HepG2 (cell line): Measurements from ENCODE around the gene CBFA2T2.

ENCODE experiments used
- CTCF ChIP-seq: sonication (generic); formaldehyde crosslinking; IDR thresholded peaks from 2 replicates; pipeline ENCODE4 v1.5.0; 2020; ENCODE audit warnings: mild to moderate bottlenecking, missing genetic modification reagents, moderate library complexity
- DPF2 ChIP-seq: sonication (generic); formaldehyde crosslinking; IDR thresholded peaks from 2 replicates; pipeline ENCODE4 v1.4.0; 2020; ENCODE audit warnings: mild to moderate bottlenecking, low read depth, missing genetic modification reagents, borderline replicate concordance
- KDM5A ChIP-seq: fragments of 200-600 bp; sonication (generic); IDR thresholded peaks from 2 replicates; pipeline ENCODE4 v1.7.0; 2018; ENCODE audit warnings: antibody characterized with exemption, mild to moderate bottlenecking, low read length, borderline replicate concordance
- KMT2B ChIP-seq: IDR thresholded peaks from 2 replicates; pipeline ENCODE4 v1.6.1; 2016; ENCODE audit warnings: missing genetic modification reagents, missing compliant biosample characterization
- THRA ChIP-seq: sonication (generic); formaldehyde crosslinking; IDR thresholded peaks from 2 replicates; pipeline ENCODE4 v1.4.0; 2020; ENCODE audit warnings: missing genetic modification reagents, borderline replicate concordance
- ZBTB20 ChIP-seq: sonication (generic); formaldehyde crosslinking; IDR thresholded peaks from 2 replicates; pipeline ENCODE4 v1.8.1; 2023; ENCODE audit warnings: missing genetic modification reagents, low read depth, mild to moderate bottlenecking, borderline replicate concordance
- ZNF24 ChIP-seq: fragments of 450-650 bp; IDR thresholded peaks from 2 replicates; pipeline ENCODE4 v1.6.1; 2017; ENCODE audit warnings: antibody characterized with exemption, mild to moderate bottlenecking
- ZNF572 ChIP-seq: sonication (generic); formaldehyde crosslinking; IDR thresholded peaks from 2 replicates; pipeline ENCODE4 v1.5.1; 2020; ENCODE audit warnings: mild to moderate bottlenecking, missing genetic modification reagents

GRCh38 chr20:33686984-33687366, 197.1 kb downstream of the CBFA2T2 start:
- no peak for TF ChIP-seq DPF2 (CRISPR knock-in tag)
- no peak for TF ChIP-seq THRA
- no peak for TF ChIP-seq KMT2B (CRISPR knock-in tag)
- no peak for TF ChIP-seq KDM5A
- no peak for TF ChIP-seq CTCF (CRISPR knock-in tag)
- TF ChIP-seq ZNF572 (CRISPR knock-in tag) = no peak
- no peak for TF ChIP-seq ZBTB20 (CRISPR knock-in tag)
- no peak for TF ChIP-seq ZNF24
